Activated CD4-positive, alpha-beta T cell treated with anti-CD3 and anti-CD28 coated beads, Interleukin-2, amount 10 ng/mL, durations not matched to agents 7 days and 5 days (primary cell): ENCODE data around the gene PHF2. TPM values are rescaled to one million over a fixed set of nuclear protein-coding genes. Genes with fewer than 3 reads are reported as not detected.
"Not testable (repeated sequence)": the region's sequence is repeated elsewhere in the genome, so short reads cannot be mapped to it uniquely, and the experiment has no call there.

Experiments
- CTCF ChIA-PET: fragments of 350-600 bp; sonication (Branson Sonifier 250); formaldehyde crosslinking; loops from one replicate; lab custom pipeline; 2021; ENCODE audit warnings: antibody characterized with exemption; lab: Charles Lee
- POLR2A ChIA-PET: fragments of 350-600 bp; sonication (Branson Sonifier 250); formaldehyde crosslinking; loops from one replicate; lab custom pipeline; 2021; ENCODE audit warnings: antibody characterized with exemption; lab: Charles Lee
- DNase-seq: peaks from one replicate; pipeline ENCODE4 v3.0.0-alpha.2; 2020
- H3K27ac Mint-ChIP-seq: one replicate; pipeline ENCODE4 v1.8.0; 2021; ENCODE audit warnings: mild to moderate bottlenecking, moderate library complexity, mixed read lengths
- H3K27me3 Mint-ChIP-seq: one replicate; pipeline ENCODE4 v1.8.0; 2021; ENCODE audit warnings: mixed read lengths
- H3K36me3 Mint-ChIP-seq: one replicate; pipeline ENCODE4 v1.8.0; 2021; ENCODE audit warnings: low read depth, mixed read lengths
- H3K4me1 Mint-ChIP-seq: one replicate; pipeline ENCODE4 v1.8.0; 2021; ENCODE audit warnings: mixed read lengths
- H3K4me3 Mint-ChIP-seq: one replicate; pipeline ENCODE4 v1.8.0; 2021; ENCODE audit warnings: mild to moderate bottlenecking, moderate library complexity, mixed read lengths
- H3K9me3 Mint-ChIP-seq: one replicate; pipeline ENCODE4 v1.8.0; 2021; ENCODE audit warnings: mixed read lengths
- total RNA-seq, 2 experiments: library from RNA; stranded (reverse); gene quantifications; one replicate each; pipeline ENCODE4 v1.2.3, GENCODE V29; 2021

PHF2 gene
- total RNA-seq, 2 experiments from 2014 or later: 29.3 to 29.4 TPM

DNA sequence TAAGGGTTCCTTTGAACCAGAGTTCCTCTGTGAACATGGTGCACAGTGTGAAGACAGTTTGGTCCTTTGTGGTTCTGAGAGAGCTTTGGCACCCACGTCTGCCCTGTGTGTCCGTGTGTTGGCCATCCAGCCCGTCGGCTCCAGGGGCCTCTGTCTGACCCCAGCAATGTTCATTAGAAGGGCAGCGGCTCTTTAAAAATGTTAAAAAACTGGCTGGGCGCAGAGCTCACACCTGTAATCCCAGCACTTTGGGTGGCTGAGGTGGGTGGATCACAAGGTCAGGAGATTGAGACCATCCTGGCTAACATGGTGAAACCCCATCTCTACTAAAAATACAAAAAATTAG lies 90.0 kb downstream of the PHF2 start:
- H3K27me3 Mint-ChIP-seq, H3K4me3 Mint-ChIP-seq, POLR2A ChIA-PET, H3K4me1 Mint-ChIP-seq, DNase-seq, H3K27ac Mint-ChIP-seq, H3K9me3 Mint-ChIP-seq, H3K36me3 Mint-ChIP-seq: not testable (repeated sequence)
- CTCF ChIA-PET: interaction anchor here (0.8 kb wide), 1 partner anchor 12 kb away, joined by 3 read pairs; no protein-coding TSS in a partner anchor

DNA sequence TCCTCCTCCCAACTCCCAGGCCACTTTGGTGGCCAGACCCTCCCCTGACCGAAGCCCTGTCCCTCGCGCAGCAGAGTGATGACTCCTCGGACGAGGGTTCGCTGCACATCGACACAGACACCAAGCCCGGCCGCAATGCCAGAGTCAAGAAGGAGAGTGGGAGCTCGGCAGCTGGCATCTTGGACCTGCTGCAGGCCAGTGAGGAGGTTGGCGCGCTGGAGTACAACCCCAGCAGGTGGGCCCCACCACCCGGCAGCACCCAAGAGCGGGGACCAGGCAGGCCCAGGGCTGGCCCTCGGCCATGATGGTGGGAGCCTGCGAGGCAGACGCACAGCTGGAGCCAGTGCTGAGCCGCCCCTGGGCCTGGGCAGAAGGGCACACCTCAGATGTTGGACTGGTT lies 90.6 kb downstream of the PHF2 start:
- peaks cover 5% of the 10 kb centered on the region for H3K36me3 Mint-ChIP-seq
- CTCF ChIA-PET: no interaction called here
- no peak for DNase-seq
- H3K27ac Mint-ChIP-seq: no peak overlapping the region
- POLR2A ChIA-PET: no interaction called here
- H3K27me3 Mint-ChIP-seq: no peaks in the 10 kb centered on the region
- no peak overlapping the region for H3K4me3 Mint-ChIP-seq
- H3K9me3 Mint-ChIP-seq: no peaks in the 10 kb centered on the region
- no peaks in the 10 kb centered on the region for H3K4me1 Mint-ChIP-seq

DNA sequence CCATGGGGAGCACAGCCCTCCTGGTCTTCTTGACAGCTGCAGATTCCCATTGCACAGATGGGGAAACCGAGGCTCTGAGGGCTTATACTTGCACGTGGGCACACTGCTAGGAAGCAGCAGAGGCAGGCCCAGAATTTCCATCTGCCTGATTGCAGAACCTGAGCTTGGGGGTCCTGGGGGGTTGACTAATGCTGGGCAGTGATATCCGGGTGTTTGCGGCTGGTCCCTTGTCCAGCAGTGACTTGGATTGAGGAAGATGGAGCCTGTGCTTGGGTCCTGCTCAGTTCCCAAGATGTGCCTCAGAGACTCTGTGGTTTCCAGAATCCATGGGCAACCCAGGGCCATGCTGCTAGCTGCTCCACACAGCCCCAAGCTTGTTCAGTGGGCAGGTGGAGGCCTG lies 91.2 kb downstream of the PHF2 start:
- no peak for DNase-seq
- no peaks in the 10 kb centered on the region for H3K9me3 Mint-ChIP-seq
- no peak overlapping the region for H3K4me3 Mint-ChIP-seq
- no peaks in the 10 kb centered on the region for H3K27me3 Mint-ChIP-seq
- ChIA-PET CTCF (no interaction called here), POLR2A (no interaction called here)
- peaks cover 5% of the 10 kb centered on the region for H3K36me3 Mint-ChIP-seq
- H3K27ac Mint-ChIP-seq: no peak overlapping the region
- no peaks in the 10 kb centered on the region for H3K4me1 Mint-ChIP-seq

DNA sequence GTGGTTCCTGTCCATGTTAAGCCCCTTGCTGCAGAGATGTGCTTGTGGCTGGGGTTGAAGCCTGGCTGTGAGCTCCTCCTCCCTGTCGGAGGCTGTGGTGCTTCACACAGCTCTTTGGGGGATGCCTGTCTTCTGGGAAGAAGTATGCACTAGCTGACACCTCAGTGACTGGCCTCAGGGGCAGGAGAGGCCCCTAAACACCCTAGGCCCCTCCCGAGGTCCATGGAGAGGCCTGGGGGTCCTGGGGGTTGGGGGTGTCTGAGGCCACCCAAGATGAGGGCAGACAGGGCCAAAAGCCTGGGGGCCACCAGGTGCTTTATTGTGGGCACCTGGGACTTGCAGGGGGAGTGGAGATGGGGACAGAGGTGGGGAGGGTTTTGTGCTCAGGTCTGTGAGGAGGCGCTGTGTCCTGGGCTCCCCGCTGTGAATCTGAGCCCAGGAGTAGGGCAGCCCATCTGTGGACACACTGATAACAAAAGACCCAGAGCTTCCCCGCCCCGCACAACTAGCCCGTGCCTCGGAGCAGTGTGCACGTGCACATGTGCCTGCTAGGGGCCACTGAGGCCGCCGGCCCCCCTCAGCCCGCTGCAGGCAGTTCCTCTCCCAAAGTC lies 92.0 kb downstream of the PHF2 start:
- CTCF ChIA-PET: no interaction called here

DNA sequence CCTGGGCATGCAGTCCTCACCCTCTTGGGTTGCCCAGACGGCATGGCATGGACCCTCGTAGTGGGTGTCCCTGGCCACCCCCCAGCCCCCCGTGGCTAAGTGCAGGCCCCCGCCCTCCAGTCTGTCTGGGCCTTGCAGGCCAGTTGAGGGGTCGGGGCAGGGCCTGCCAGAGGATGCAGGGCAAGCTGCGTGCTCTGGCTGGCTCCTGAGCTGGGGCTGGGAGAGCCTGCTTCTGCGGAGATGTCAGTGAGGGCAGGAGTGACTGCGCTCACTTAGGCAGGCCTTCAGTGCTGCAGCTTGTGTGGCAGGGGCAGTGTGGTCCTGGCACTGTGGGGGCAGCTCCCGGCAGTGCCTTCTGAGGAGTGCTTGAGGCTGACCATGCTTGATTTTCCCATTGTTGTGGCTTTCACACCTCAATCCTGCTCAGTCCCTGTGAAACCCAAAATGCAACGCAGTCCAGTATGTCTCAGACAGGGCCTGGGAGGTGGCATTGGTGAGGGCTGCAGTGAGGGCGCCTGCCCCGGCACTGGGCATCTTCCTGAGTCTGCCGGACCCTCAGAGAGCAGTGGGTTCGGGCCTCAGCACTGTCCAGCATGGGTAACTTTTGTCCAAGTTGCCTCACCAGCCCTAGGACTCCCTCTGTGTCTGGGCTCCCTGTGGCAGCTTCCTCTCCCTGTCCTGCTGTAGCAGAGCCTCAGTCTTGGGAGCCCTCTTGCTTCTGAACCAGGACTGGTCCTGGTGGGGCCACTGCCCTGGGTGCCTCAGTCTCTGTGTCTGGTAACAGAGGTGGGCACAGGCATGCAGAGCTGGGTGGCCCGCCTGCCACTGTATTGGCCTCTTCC lies 93.0 kb downstream of the PHF2 start:
- Mint-ChIP-seq H3K4me3 (no peak overlapping the region), H3K27me3 (no peaks in the 10 kb centered on the region), H3K4me1 (no peaks in the 10 kb centered on the region), H3K9me3 (no peaks in the 10 kb centered on the region), H3K36me3 (peaks cover 5% of the 10 kb centered on the region), H3K27ac (no peak overlapping the region)
- DNase-seq: no peak
- ChIA-PET CTCF (no interaction called here), POLR2A (no interaction called here)

More for the DNA sequence above, 92.0 kb downstream of the PHF2 start:
- Mint-ChIP-seq H3K4me1 (no peaks in the 10 kb centered on the region), H3K9me3 (no peaks in the 10 kb centered on the region), H3K27me3 (no peaks in the 10 kb centered on the region), H3K4me3 (no peak overlapping the region), H3K36me3 (peaks cover 5% of the 10 kb centered on the region), H3K27ac (no peak overlapping the region)
- no peak for DNase-seq
- POLR2A ChIA-PET: no interaction called here

DNA sequence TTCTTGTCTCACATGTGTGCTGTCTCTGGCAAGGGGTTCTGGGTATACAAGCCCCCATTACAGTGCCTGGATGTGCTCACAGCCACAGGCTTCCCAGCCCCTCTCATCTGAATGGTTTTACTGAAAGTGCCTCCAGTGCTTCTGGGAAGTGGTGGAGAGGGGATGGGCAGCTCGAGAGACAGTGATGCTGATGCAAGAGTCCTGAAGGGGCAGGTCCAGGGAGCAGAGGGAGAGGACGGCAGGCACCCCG lies 93.5 kb downstream of the PHF2 start:
- Mint-ChIP-seq H3K4me3 (no peak overlapping the region), H3K9me3 (no peaks in the 10 kb centered on the region), H3K4me1 (no peaks in the 10 kb centered on the region), H3K27me3 (no peaks in the 10 kb centered on the region), H3K36me3 (peaks cover 5% of the 10 kb centered on the region), H3K27ac (no peak overlapping the region)
- DNase-seq: no peak
- CTCF ChIA-PET: no interaction called here
- POLR2A ChIA-PET: no interaction called here

DNA sequence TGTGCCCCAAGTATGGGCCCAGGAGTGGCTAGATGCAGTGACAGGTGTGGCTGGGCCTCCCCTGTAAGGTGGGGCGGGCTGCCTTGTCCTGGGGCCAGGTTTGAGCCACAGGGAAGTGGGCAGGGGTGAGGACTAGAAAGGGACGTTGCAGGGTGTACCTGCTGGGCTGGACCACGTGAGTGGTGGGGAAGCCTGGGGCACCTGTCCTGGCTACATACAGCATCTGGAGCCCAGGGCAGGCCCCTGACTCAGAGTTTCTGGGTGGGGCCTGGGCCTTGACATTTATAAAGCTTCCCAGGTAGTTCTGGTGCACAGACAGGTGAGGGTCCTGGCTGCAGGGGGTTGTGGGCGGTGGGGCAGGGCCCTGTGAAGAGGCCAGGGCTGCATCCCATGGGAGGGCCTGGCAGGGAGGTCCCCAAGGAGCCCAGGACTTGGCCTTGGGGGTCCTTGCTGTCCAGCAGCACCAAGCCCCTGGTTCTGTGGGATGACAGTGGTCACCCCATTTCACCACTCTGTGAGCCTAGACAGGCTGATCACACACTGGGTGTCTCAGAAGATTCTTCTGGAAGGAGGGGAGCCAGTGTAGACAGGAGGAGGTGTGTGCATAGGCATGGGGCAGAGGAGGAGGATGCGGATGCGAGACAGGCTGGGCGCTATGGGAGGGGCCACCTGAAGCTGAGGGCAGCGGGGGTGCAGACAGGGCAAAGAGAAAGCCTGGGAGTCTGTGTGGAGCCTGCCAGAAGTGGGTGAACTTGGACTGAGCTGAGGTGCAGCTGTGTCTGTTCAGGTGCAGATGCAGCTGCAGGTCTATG lies 94.0 kb downstream of the PHF2 start:
- POLR2A ChIA-PET: no interaction called here
- CTCF ChIA-PET: interaction anchor here (0.6 kb wide), 1 partner anchor 156 kb away, joined by 4 read pairs; no protein-coding TSS in a partner anchor
- Mint-ChIP-seq H3K27ac (no peak overlapping the region), H3K27me3 (no peaks in the 10 kb centered on the region), H3K4me1 (no peaks in the 10 kb centered on the region), H3K36me3 (peaks cover 5% of the 10 kb centered on the region), H3K9me3 (no peaks in the 10 kb centered on the region), H3K4me3 (no peak overlapping the region)
- no peak for DNase-seq

DNA sequence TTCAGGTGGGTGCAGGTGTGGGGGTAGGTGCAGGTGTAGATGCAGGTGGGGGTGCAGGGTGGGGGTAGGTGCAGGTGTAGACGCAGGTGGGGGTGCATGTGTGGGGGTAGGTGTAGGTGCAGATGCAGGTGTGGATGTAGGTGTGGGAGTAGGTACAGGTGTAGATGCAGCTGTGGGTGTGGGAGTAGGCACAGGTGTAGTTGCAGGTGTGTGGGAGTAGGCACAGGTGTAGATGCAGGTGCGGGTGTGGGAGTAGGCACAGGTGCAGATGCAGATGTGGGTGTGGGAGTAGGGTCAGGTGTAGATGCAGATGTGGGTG lies 94.6 kb downstream of the PHF2 start:
- Mint-ChIP-seq H3K27me3 (no peaks in the 10 kb centered on the region), H3K36me3 (peaks cover 5% of the 10 kb centered on the region), H3K27ac (no peak overlapping the region), H3K9me3 (no peaks in the 10 kb centered on the region), H3K4me1 (no peaks in the 10 kb centered on the region), H3K4me3 (no peak overlapping the region)
- POLR2A ChIA-PET: no interaction called here
- DNase-seq: no peak
- CTCF ChIA-PET: interaction anchor here (0.6 kb wide), 1 partner anchor 156 kb away, joined by 4 read pairs; no protein-coding TSS in a partner anchor

DNA sequence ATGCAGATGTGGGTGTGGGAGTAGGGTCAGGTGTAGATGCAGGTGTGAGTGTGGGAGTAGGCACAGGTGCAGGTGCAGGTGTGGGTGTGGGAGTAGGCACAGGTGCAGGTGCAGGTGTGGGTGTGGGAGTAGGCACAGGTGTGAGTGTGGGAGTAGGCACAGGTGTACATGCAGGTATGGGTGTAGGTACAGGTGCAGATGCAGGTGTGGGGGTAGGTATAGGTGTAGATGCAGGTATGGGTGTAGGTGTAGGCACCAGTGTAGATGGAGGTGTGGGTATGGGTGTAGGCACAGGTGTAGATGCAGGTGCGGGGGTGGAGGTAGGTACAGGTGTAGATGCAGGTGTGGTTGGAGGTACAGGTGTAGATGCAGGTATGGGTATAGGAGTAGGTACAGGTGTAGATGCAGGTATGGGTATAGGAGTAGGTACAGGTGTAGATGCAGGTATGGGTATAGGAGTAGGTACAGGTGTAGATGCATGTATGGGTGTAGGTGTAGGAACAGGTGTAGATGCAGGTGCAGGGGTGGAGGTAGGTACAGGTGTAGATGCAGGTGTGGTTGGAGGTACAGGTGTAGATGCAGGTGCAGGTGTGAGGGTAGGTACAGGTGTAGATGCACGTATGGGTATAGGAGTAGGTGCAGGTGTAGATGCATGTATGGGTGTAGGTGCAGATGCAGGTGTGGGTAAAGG lies 96.1 kb downstream of the PHF2 start:
- DNase-seq: not testable (repeated sequence)
- CTCF ChIA-PET: interaction anchor here (1.4 kb wide), 1 partner anchor 10 kb away, joined by 6 read pairs; no protein-coding TSS in a partner anchor

DNA sequence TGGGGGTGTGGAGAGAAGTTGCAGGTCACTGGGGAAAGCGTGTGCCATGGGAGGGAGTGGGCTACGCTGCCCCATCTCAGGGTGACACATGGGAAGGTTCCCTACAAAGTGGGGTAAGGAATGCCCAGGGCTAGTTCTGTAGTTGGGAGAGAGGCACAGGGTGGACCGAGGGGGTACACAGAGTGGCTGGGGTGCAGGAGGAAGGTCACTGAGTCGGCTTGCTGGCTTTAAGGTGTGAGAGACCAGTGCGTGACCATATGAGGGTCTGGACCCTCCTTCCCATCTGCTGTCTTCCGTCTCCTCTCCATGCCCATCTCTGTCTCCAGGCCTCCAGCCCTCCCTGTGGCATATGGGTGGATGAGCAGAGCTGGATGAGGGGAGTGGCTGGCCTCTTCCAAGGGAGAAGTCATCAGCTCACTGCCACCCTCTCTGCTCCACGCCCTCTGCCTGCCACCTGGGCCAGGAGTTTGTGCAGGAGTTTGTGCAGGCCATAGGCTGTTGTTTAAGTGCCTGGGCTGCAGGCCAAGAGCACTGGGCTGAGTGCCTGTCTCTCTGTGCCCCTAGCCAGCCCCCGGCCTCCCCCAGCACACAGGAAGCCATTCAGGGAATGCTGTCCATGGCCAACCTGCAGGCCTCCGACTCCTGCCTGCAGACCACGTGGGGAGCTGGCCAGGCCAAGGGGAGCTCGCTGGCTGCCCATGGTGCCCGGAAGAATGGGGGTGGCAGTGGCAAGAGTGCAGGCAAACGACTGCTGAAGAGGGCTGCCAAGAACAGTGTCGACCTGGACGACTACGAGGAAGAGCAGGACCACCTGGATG lies 96.8 kb downstream of the PHF2 start:
- CTCF ChIA-PET: interaction anchor here (1.4 kb wide), 1 partner anchor 9 kb away, joined by 6 read pairs; no protein-coding TSS in a partner anchor

More for the DNA sequence above, 96.1 kb downstream of the PHF2 start:
- H3K9me3 Mint-ChIP-seq, H3K4me1 Mint-ChIP-seq, POLR2A ChIA-PET, H3K4me3 Mint-ChIP-seq, H3K27me3 Mint-ChIP-seq, H3K36me3 Mint-ChIP-seq, H3K27ac Mint-ChIP-seq: not testable (repeated sequence)

DNA sequence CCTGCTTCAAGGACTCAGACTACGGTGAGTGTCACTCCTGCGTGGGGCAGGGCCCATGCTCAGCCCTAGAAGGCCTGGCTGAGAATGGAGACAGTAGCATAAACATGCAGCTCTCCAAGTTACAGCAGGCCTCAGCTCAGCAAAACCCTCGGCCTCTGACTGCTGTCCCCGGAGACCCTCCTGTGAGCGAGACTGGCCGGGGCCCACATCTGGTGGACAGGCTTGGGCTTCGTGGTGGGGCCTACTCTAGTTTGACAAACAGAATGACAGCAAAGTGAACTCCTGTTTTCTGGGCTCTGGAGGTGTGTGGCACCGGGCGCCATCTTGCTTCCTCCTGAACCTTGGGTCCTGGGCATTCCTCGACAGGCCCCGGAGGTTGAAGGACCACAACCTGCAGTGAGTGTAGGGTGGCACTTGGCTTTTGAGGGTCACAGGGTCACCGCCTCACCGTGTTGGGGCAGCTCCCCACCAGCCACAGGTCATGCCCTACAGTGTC lies 97.5 kb downstream of the PHF2 start:
- Mint-ChIP-seq H3K4me3 (no peak overlapping the region), H3K4me1 (no peaks in the 10 kb centered on the region), H3K27me3 (no peaks in the 10 kb centered on the region), H3K27ac (no peak overlapping the region), H3K9me3 (no peaks in the 10 kb centered on the region), H3K36me3 (peaks cover 5% of the 10 kb centered on the region)
- ChIA-PET POLR2A (no interaction called here), CTCF (interaction anchor here (1.4 kb wide), 1 partner anchor 8 kb away, joined by 6 read pairs; no protein-coding TSS in a partner anchor)
- DNase-seq: no peak

More for the DNA sequence above, 96.8 kb downstream of the PHF2 start:
- Mint-ChIP-seq H3K4me3 (no peak overlapping the region), H3K27ac (no peak overlapping the region), H3K4me1 (no peaks in the 10 kb centered on the region), H3K27me3 (no peaks in the 10 kb centered on the region), H3K9me3 (no peaks in the 10 kb centered on the region), H3K36me3 (peaks cover 5% of the 10 kb centered on the region)
- POLR2A ChIA-PET: no interaction called here
- no peak for DNase-seq
